Osteocyte (in vitro differentiated cells): ENCODE measurements around the gene SRSF4. TPM values are rescaled to one million over a fixed set of nuclear protein-coding genes. Genes with fewer than 3 reads are reported as not detected.

Experiments
- DNase-seq: peaks from one replicate; pipeline ENCODE4 v3.0.0; 2021; ENCODE audit warnings: mixed read lengths; ENCODE audit not compliant: unreplicated experiment; ENCODE audit errors: extremely low spot score
- H3K27ac Mint-ChIP-seq: one replicate; pipeline ENCODE4 v1.8.0; 2021; ENCODE audit warnings: mild to moderate bottlenecking, mixed read lengths; ENCODE audit not compliant: unreplicated experiment
- H3K27me3 Mint-ChIP-seq: one replicate; pipeline ENCODE4 v1.8.0; 2021; ENCODE audit warnings: mixed read lengths; ENCODE audit not compliant: unreplicated experiment
- H3K36me3 Mint-ChIP-seq: one replicate; pipeline ENCODE4 v1.8.0; 2021; ENCODE audit warnings: mixed read lengths; ENCODE audit not compliant: unreplicated experiment
- H3K4me1 Mint-ChIP-seq: one replicate; pipeline ENCODE4 v1.8.0; 2021; ENCODE audit warnings: mixed read lengths; ENCODE audit not compliant: unreplicated experiment
- H3K4me3 Mint-ChIP-seq: one replicate; pipeline ENCODE4 v1.8.0; 2021; ENCODE audit warnings: mild to moderate bottlenecking, moderate library complexity, mixed read lengths; ENCODE audit not compliant: unreplicated experiment
- H3K9me3 Mint-ChIP-seq: one replicate; pipeline ENCODE4 v1.8.0; 2021; ENCODE audit warnings: mixed read lengths; ENCODE audit not compliant: unreplicated experiment
- total RNA-seq: library from RNA; stranded (reverse); gene quantifications from 2 replicates; pipeline ENCODE4 v1.2.1, GENCODE V29; 2021
- TF ChIP-seq, protein P1 (sequence below): fragments of 200-600 bp; sonication (generic); IDR thresholded peaks from 2 replicates; pipeline ENCODE4 v1.5.0; 2021; ENCODE audit warnings: antibody characterized with exemption, mild to moderate bottlenecking, moderate library complexity

Gene SRSF4
- total RNA-seq, 1 donor from 2014 or later = 74.6 TPM

DNA sequence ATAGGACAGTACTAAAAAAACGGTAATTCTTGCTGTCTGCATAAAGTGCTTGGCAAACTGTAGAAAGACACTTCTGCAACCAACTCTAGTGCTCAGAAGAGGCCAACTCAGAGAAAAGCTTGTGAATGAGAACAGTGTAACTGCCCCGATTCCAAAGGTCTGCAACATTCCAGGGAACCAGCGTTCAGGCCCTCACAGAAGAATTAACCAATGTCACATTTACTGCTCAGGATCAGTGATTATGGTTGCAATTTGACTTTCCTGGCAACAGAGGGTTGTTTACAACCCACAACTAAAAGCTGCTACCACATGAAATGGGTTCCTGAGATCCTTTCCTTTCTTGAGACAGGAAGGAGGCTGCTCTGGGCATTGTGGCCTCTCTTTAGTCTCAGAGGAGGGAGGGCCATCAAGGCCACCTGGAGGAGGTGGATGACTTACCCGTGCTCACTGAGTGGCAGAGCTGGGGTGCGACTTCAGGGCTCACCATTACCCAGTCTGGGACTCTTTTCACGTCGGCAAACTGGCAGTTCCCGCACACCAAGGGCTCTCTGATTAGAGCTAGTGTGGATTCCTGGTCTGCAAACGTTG is 15.3 kb downstream of the SRSF4 start:
- peaks cover 30% of the 10 kb centered on the region for H3K4me1 Mint-ChIP-seq
- H3K27me3 Mint-ChIP-seq = no peaks in the 10 kb centered on the region
- no peak for DNase-seq
- no peak overlapping the region for H3K4me3 Mint-ChIP-seq
- no peak overlapping the region for H3K27ac Mint-ChIP-seq
- peaks cover 27% of the 10 kb centered on the region for H3K36me3 Mint-ChIP-seq
- no peaks in the 10 kb centered on the region for H3K9me3 Mint-ChIP-seq
- TF ChIP-seq, protein P1, sequence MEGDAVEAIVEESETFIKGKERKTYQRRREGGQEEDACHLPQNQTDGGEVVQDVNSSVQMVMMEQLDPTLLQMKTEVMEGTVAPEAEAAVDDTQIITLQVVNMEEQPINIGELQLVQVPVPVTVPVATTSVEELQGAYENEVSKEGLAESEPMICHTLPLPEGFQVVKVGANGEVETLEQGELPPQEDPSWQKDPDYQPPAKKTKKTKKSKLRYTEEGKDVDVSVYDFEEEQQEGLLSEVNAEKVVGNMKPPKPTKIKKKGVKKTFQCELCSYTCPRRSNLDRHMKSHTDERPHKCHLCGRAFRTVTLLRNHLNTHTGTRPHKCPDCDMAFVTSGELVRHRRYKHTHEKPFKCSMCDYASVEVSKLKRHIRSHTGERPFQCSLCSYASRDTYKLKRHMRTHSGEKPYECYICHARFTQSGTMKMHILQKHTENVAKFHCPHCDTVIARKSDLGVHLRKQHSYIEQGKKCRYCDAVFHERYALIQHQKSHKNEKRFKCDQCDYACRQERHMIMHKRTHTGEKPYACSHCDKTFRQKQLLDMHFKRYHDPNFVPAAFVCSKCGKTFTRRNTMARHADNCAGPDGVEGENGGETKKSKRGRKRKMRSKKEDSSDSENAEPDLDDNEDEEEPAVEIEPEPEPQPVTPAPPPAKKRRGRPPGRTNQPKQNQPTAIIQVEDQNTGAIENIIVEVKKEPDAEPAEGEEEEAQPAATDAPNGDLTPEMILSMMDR = no peak

DNA sequence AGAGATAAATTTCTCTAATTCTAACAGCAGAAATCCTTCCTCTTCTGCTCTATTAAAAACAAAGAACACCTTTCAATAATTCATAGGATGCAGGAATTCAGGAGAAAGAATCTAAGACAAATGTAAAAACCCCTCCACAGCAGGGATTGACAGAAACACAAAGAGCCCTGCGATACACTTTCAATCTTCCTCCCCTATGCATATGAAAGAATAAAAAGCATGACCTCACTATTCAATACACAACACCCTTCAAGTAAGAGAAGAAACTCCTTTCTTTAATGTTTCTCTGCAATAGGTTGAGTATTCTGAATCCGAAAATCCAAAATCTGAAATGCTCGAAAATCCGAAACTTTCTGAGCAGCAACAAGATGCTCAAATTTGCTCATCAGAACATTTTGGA is 17.1 kb downstream of the SRSF4 start:
- peaks cover 17% of the 10 kb centered on the region for H3K4me1 Mint-ChIP-seq
- peaks cover 31% of the 10 kb centered on the region for H3K36me3 Mint-ChIP-seq
- TF ChIP-seq, protein P1 = no peak
- H3K4me3 Mint-ChIP-seq = no peak overlapping the region
- H3K9me3 Mint-ChIP-seq = no peaks in the 10 kb centered on the region
- H3K27ac Mint-ChIP-seq = peak overlapping the region; percentile 8
- DNase-seq = no peak
- H3K27me3 Mint-ChIP-seq = no peaks in the 10 kb centered on the region

DNA sequence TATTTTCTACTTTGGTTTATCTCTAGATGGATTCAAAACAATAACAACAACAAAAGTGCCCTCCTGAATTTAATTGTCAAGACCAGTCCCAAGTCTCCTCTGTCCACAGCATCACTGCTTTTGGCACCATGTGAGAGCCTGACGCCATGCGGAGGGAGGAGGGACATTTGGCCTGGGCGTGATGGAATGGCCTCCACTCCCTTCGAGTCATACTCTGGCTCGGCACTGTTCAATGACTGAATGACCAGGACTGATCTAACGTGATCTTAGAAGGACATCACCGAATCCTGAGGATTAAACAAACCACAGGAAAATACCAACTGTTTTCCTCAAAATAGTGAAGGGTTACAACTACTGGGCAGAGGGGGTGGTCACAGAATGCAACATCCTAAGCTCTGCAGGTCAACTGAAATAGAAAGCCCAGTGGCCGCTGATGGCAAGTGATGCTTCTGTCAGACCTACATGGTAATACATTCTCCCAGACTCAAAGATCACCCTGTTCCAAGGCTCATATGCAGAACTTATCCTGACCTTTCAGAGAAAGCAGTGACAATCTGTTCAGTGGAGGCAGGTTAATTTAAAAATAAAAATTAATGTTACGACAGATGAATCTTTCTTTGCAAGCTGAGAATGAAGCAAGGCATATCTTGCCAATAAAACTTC is 19.1 kb downstream of the SRSF4 start:
- Mint-ChIP-seq H3K9me3 (no peaks in the 10 kb centered on the region), H3K36me3 (peaks cover 31% of the 10 kb centered on the region), H3K4me3 (no peak overlapping the region), H3K27ac (no peak overlapping the region), H3K4me1 (peaks cover 9% of the 10 kb centered on the region), H3K27me3 (no peaks in the 10 kb centered on the region)
- TF ChIP-seq, protein P1 = no peak
- DNase-seq = no peak

DNA sequence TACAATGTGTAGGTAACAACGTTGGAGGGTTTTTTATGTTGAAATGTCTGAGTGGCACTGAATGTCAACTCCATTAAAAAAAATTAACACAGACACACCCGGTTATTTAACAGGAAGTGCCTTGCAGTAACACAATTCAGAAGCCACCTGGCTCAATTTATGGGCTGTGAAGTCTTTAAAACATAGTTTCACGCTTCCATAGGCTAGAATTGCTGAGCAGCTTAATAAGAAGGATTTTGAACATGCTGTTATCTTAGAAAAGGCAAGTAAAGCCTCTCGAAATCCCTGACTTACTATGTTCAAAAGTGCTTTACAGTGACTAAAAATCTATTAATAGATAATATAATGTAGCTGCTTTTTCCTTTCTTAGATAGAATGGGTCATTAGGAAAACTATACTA is 19.7 kb downstream of the SRSF4 start:
- peaks cover 29% of the 10 kb centered on the region for H3K36me3 Mint-ChIP-seq
- no peak for DNase-seq
- H3K27ac Mint-ChIP-seq = no peak overlapping the region
- peaks cover 15% of the 10 kb centered on the region for H3K4me1 Mint-ChIP-seq
- H3K27me3 Mint-ChIP-seq = no peaks in the 10 kb centered on the region
- TF ChIP-seq, protein P1 = no peak
- no peaks in the 10 kb centered on the region for H3K9me3 Mint-ChIP-seq
- H3K4me3 Mint-ChIP-seq = no peak overlapping the region

DNA sequence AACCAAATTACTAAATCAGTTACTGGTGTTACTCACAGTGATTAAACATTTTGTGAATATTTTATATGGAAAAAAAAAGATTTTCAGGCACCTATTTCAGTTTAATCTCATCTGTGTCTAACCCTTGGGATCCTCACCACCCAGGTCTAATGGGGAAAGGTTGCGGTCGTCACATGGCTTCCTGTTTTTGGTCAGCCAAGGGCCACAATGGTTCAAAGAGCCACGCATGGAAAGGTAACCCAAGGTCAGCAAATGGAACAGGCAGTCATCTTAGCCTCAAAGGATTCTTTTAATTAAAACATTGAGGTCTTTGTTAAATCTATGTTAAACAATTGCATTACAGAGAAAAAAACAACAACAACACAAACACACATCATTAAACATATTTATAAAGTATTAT is 21.9 kb downstream of the SRSF4 start:
- Mint-ChIP-seq H3K27ac (no peak overlapping the region), H3K4me1 (peaks cover 23% of the 10 kb centered on the region), H3K9me3 (no peaks in the 10 kb centered on the region), H3K4me3 (no peak overlapping the region), H3K36me3 (peaks cover 25% of the 10 kb centered on the region), H3K27me3 (no peaks in the 10 kb centered on the region)
- TF ChIP-seq, protein P1 = no peak
- no peak for DNase-seq
